Right lobe of liver (tissue), 4 donors: ENCODE measurements around the gene SNX5.

Experiments
- CTCF ChIP-seq, 4 donors: fragments of 200-600 bp in 3 of 4; fragments of 450-650 bp in 1 of 4; IDR thresholded peaks; one replicate each; pipeline versions ENCODE4 v1.5.1 to v1.8.0; 2016 to 2022; ENCODE audit warnings: antibody characterized with exemption in 4 of 4, mild to moderate bottlenecking in 2 of 4
- POLR2A ChIP-seq: fragments of 450-650 bp; IDR thresholded peaks from one replicate; pipeline ENCODE4 v1.6.1; 2017; ENCODE audit warnings: antibody characterized with exemption, mild to moderate bottlenecking
- donor health status: DM: no; HTN: no; CAD: no.
- donor health status: DM: no; HTN: no; CAD: no.
- donor health status: DM: no; HTN: yes; CAD: no.

- TF ChIP-seq POLR2A (no peak), CTCF (IDR thresholded peaks at IDR 0.05) (no peak)
These were observed 20.2 kb downstream of the SNX5 start for GRCh38 chr20:17948442-17948841.
